HG02610 (cell line): ENCODE measurements around the gene ERLIN1.

Experiments
- ATAC-seq: cut with Tn5 transposase; IDR thresholded peaks from one replicate; pipeline ENCODE4 v1.9.1; 2021; ENCODE audit warnings: mild to moderate bottlenecking, moderate library complexity; ENCODE audit not compliant: unreplicated experiment

ERLIN1 gene

DNA sequence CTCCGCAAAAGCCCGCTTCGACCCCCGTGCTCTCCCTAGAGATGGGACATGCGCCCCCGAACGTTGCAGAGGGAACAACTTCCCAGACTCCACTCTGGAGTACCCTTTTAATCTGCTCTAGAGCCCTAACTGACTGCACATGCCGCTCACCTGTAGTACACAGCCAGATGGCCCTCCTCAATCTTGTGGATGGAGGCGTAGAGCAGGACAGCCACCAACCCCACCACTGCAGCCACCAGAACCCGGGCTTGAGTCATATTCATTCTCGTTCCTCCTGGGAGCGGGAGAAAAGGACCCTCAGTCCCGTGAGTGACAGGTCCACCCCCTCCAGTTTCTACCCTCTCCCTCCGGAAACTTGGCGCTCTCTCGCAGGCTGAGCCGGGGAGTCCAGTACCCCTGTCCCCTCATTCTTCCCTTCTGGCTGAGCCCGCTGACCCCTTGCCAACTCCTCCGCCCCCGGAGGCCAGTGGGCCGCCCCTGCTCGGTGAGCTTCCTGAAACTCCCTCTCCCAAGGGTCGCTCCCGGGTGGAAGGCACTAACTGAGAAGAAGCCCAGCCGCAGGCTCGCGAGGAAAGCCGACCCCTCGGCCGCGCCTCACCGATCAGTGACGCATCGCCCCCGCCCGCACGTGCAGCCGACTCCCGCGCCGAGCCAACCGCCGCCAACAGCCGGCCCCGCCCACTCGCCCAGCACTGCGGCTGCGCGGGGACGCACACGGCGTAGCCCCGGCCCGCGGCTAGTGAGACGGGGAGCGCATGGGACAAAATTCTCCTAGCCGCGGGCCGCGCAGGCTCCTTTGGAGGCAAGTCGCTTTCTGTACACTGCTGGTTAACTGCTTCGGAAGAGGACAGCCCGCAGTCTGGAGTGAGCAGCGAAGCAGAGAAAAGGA is at the start of gene ERLIN1:
Gene ERLIN1, minus strand, starts transcription at position 666 of the 889 bp plus-strand sequence. Its CDS starts 403 bp downstream, at position 263.
- ATAC-seq: peak; percentile 80

DNA sequence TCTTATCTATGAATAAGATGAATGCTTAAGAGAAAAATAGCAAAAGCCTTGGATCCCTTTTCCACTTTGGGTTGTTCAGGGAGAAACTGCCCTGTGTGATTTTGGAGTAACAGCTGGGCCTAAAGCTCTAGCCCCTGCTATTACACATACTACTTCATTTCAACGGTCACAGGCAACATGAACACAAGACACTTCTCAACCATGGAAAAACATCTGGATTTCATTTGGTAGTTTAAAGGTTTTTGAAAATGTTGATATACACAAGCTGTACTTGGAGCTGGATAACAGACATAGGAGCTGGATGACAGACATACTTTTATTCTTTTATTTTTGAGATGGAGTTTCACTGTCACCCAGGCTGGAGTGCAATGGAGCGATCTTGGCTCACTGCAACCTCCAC is 46.3 kb upstream of the ERLIN1 start:
- no peak for ATAC-seq

DNA sequence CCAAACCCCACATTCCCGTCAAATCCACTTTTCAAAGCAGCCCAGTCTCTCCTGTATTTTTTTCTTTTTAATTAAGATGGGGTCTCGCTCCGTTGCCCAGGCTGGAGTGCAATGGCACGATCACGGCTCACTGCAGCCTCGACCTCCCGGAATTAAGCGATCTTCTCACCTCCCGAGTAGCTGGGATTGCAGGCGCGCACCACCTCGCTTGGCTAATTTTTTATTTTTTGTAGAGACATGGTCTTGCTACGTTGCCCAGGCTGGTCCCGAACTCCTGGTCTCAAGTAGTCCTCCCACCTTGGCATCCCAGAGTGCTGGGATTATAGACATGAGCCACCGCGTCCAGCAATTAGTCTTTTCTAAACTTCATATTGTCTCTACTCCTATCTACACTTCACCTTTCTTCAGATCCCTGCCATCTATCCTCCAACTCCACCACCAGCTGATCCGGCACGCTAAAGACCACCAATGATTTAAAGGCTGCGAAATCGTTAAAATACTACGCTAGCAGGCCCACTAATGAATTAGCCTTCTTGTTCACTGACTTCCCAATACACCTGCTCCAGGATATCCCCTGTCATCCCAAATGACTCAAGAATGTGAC is 44.1 kb upstream of the ERLIN1 start:
- ATAC-seq: no peak

DNA sequence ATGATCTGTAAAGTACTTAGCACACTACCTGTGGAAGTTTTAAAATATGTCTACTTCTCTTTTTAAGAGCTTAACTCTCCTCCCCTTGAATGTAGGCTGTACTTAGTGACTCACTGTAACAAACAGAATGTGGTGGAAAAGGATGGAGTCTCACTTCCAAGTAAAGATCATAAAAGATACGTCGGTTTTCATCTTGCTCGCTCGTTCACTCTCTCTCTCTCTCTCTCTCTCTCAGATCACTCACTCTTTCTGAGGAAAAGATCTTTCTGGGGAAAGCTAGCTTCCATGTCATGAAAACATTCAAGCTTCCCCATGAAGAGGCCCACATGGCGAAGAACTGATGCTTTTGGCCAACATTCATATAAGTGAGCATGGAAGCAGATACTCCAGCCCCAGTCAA is 38.0 kb upstream of the ERLIN1 start:
- ATAC-seq: no peak

DNA sequence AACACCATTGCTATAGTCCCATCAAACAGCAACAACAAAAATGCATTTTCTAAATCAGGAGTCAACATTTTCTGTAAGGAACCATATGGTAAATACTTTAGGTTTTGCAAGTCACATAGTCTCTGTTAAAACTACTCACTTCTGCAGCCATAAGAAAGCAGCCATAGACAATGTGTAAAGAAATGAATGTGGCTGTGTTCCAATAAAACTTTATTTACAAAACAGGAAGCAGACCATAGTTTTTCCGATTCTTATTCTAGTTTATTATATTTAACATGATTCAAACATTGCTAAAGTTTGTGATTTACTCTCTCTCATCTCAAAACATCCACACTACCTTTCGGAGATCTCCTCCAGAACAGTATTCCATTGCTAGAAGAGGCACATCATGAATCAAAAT is 36.7 kb upstream of the ERLIN1 start:
- ATAC-seq: no peak

DNA sequence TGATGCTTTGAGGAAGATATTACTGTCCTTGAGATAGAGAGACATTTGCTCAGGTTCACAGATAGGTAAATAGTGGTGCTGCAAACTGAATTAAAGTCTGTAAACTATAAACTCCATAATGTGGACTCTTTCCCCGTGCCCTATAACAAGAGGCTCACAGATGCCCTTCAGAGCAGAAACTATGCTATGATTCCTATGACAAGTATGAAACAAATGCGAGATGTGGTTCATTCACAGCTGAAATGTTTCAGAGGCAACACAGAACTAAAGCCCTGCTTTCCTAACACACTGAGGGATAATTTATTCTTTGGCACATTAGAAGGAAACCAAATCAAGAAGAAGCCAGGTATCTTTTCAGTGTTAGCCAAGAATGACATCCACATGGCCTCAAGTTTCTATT is 30.2 kb upstream of the ERLIN1 start:
- ATAC-seq: no peak

DNA sequence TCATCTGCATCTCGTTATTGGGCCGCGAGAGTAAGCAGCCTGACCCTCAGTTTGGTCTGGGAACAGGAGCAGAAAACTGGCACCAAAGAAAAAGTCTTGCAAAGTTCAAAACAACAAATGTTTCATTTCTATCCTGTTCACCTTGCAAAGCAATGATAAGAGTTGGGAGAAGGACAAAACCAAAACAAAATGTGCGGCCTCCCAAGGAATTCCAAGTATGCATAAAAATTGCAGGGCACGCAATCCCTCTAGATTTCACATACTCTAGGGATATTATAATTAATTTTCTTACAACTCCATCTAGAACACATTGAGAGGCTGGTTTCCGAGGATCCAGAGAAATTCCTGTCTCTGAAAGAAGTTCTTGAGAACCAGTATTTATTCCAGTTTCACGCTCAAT is 23.5 kb upstream of the ERLIN1 start:
- no peak for ATAC-seq

DNA sequence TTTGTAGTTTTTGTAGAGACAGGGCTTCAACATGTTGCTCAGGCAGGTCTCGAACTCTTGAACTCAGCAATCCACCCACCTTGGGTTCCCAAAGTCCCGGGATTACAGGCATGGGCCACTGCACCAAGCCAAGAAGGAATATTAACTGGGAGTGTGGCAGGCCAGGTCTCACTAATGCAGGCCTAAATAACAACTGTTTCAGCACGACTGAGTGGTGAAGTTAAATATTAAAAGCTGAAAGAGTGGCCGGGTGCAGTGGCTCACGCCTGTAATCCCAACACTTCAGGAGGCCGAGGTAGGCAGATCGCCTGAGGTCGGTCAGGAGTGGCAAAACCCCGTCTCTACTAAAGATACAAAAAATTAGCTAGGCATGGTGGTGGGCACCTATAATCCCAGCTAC is 22.4 kb upstream of the ERLIN1 start:
- no peak for ATAC-seq

DNA sequence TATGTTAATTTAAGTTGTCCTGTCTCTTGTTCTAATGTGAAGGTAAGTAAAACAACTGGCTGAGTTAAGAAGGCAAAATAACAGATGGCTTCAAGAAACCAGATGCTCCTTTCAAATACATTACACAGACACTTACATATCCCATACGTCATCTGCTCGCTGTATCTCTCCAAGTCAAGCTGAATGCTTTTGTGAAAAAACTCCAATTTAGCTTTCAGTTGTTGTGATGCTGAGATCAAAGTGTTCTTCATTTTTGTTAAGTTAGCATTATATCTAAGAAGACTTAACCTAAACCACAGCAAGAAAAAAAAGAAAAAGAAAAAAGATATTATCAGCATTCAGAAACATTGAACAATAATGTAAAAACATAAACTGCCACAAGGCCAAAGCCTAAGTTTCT is 18.5 kb upstream of the ERLIN1 start:
- ATAC-seq: no peak

DNA sequence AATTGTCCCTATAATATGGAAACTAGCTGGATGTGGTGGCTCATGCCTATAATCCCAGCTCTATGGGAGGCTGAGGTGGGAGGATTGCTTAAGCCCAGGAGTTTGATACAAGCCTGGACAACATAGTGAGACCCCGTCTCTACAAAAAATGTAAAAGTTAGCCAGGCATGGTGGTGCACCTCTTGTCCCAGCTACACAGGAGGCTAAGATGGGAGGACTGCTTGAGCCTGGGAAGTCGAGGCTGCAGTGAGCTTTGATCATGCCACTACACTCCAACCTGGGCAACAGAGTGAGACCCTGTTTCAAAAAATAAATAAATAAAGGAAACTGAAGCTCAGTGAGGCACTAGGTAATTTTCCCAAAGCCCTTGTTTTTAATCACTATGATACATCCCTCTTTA is 15.7 kb upstream of the ERLIN1 start:
- no peak for ATAC-seq

DNA sequence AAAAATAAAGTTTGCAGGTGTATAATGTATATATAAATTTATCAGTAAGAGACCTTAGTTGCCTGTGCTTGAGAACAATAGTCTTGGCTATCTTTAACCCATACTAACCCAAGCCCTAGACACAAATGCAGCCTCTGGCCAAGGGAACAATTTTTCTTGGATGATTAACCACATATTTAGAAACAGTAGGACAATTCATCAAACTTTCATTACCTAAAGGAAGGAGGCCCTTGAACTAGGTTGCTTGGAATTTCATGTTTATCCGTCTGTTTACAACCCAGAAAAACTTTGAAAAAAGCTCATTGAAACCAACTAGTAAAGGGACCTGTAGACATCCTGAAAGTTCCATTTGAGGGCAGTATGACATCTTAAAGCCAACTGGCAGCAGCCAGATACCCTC is 8.9 kb upstream of the ERLIN1 start:
- no peak for ATAC-seq

DNA sequence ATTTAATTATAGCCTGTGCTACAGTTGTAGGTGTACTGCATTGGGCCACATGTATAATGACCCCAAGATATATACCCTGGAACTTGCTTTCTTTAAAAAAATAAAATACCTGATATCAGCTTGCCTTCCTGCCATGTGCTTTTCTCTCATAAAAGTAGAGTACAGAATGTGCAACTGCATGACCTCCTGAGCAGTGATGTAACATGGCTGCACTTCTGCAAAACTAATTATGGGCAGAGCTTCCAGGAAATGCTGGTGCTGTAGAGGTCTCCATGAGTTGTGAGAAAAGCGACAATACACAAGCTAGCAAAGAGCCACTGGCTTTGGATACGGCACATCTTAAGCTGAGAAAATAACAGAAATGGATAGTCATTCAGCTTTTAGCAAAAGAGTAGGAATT is 6.5 kb upstream of the ERLIN1 start:
- no peak for ATAC-seq

DNA sequence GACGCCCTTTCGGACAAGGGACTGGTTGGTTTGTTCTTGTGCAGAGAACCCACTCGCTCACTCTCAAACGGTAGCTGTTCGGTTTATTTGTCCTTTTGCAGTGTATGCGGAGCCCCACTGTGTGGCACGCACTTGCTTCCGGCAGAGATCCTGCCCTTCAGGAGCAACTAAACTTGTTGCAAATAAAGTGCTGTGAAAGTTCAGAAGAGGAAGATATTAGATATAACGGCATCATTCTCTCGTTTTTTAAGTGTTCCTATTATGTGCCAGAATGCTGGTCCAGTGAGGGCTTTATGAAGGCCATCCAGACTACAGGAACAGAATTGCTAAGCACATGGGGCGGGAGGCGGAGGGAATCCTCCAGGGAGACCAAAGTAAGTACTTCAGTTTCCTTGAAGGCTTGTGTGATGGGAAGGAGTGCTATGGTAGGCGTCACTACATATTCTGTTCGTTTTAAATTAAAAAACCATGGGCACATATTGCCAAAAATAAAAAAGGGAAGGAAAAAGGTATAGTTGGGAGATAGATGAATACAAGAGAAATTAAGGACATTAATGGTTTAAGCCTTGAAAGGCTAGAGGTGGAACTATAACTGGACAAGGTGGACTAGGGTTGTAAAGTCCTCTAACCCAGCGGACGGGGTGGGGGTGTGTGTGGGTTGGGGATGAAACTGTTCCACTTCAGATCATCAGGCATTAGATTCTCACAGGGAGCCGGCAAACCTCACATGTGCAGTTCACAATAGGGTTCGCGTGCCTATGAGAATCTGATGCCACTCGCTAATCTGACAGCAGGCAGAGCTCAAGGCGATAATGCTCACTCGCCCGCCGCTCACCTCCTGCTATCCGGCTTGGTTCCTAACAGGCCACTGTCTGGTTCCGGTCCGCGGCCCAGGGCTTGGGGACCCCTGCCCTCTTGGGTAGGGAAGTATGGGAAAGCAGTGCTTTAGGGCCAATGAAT is 704 bp upstream of the ERLIN1 start:
- ATAC-seq: peak; percentile 50

DNA sequence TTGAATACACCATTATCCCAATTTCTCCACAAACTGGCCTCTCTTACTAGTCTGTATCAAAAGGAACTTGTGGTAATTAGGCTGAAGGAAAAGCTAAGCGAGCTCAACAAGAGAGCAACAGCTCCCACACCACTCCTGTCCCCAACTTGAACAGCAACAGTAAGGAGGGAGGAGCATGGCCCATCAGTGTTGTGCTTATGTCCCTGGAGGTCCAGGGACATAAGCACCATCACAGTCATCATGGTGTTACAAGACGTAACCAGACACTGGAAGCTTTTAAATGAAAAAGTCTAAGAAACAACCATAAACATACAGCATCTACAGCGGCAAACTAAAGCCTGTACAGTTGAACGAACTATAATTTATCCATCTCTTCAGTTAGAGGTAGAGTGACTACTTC is 989 bp downstream of the ERLIN1 start:
- no peak for ATAC-seq

DNA sequence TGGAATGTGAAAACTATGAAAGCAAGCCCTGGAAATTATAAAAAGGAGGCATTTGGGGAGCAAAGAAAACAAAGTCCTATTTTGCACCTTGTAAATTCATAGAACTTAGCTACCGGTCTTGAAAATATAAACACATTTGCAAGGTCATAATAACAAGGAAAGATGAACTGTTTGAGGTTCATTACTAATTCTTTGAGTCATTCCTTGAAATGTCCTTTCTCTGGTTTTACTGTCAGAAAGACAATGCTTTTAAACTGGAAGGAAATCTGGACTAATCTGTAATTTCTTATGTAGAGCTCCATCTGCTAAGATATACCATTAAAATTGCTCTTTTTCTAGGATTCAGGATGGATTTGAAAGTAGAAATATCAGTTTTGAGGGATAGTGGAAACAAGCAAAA is 1.4 kb downstream of the ERLIN1 start:
- no peak for ATAC-seq

DNA sequence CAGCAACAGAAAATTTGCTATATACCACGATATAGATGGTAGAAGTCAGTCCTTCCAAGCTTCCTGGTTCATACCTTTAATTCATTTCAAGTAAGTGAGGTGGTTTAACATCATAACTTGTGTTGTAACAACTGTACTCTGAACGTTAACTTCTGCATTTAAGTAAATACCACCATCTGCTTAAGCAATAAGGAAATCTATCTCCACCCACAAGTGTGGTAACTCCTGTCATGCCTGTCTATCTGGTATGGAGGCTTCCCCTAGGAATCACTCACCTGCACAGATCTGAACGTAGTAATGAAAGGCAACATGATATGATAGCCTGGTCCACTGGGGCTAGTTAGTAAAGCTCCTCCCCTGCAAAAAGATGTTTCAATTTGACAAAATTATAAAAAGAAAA is 2.3 kb downstream of the ERLIN1 start:
- ATAC-seq: no peak

DNA sequence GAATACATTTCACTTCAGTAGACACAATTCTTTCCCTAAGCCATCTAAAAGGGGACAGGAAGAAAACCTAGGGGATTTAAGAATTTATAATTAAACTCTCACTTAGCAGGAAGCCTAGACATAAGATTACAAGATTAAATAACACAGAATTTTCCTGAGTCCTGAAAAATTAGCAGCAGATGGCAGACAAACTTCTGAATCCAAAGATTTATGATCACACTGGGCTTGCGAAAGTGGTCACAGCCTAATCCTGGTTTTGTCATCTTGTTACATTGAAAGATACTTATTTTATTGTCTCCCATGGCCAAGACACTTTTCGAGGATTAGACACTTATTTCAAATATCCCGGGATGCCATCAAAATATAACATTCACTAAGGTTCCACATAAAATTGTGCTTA is 2.9 kb downstream of the ERLIN1 start:
- ATAC-seq: no peak

DNA sequence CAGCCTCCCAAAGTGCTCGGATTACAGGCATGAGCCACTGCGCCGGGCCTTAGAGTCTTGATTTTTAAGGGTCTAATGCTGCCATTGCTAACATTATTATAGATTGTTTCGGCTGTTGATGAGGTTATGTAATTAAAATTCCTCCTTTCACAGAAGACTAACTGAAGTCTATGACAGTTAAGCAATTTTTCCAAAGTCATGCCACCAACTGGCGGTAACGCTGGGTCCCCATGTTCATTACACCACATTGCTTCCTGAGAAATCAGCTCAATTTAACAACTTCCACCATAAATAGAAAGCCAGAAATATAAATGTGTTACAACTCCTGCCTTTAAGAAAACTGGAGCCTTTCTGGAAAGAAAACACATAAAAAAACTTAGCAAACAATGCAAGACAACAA is 3.5 kb downstream of the ERLIN1 start:
- ATAC-seq: no peak

DNA sequence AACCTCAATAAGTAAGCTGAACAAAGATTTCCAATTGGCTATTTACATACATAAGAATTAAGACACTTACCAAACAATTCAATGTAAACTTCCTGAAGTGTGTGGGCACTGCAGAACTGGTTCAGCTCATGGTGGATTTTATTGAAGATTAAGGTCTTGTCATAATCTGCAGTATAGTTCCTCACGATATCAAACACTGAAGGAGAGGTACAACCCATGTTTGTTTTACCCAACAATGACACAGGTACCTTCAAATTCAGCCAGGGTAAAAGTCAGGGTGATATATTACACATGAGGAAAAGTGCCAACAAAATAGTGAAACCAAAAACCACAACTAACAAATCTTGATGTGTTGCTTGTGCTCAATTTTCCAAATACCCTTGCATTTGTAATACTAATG is 10.0 kb downstream of the ERLIN1 start:
- ATAC-seq: no peak

DNA sequence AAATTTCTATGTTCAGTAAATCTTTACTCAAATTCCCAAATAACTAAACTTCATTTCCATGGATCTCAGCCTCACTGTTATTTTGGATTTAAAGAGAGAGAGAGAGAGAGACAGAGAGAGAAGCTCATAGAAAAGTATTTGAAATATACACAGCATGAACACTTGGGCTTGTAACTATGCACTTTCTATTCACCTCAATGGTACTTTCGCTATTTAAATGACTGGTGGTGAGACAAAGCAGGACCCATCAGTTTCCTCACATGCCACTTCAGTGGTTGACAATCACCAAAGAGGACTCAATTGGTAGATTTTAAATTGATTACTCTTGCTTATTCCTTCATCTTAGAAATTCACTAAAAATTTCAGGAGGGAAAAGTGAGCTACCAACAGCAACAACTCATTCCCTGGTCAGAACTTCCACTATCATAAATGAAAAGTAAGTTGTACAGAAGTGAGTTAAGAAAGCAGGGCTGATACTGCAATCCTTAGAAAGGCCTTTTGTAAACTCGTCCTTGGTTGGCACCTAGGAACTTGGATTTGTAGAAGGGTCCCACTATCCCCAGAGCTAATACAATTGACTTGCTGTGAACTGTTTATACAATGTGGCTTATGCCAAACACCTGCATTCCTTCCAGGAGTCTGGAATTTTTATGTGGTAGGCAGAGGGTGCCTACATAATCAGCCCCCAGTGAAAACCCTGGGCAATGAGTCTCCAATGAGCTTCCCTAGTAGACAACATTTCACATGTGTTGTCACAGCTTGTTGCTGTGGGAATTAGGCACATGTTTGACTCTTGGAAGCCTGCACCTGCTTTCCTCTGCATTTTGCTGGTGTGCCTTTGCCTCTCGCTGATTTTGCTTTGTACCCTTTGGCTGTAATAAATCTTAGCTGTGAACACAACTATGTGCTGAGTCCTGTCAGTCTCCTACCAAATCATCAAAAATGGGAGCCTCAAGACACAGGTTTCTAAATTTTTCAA is 10.8 kb downstream of the ERLIN1 start:
- ATAC-seq: peak; percentile 93
